ENCODE results near the gene CAMKMT.

The CAMKMT gene

DNA sequence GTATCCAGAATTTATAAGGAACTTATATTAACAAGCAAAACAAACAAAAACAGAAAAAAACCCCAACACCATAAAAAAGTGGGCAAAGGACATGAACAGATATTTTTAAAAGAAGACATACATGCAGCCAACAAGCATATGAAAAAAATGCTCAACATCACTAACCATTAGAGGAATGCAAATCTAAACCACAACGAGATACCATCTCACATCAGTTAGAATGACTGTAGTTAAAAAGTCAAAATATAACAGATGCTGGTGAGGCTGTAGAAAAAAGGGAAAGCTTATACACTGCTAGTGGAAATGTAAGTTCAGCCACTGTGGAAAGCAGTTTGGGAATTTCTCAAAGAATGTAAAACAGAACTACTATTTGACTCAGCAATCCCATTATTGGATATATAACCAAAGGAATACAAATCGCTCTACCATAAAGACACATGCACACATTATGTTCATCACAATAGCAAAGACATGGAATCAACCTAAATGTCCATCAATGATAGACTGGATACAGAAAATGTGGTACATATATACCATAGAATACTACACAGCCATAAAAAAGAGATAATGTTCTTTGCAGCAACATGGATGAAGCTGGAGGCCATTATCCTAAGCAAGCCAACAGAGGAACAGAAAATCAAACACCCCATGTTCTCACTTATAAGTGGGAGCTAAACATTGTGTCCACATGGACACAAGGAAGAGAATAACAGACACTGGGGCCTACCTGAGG is 25.8 kb upstream of the CAMKMT start:
- TF ChIP-seq, protein P1, sequence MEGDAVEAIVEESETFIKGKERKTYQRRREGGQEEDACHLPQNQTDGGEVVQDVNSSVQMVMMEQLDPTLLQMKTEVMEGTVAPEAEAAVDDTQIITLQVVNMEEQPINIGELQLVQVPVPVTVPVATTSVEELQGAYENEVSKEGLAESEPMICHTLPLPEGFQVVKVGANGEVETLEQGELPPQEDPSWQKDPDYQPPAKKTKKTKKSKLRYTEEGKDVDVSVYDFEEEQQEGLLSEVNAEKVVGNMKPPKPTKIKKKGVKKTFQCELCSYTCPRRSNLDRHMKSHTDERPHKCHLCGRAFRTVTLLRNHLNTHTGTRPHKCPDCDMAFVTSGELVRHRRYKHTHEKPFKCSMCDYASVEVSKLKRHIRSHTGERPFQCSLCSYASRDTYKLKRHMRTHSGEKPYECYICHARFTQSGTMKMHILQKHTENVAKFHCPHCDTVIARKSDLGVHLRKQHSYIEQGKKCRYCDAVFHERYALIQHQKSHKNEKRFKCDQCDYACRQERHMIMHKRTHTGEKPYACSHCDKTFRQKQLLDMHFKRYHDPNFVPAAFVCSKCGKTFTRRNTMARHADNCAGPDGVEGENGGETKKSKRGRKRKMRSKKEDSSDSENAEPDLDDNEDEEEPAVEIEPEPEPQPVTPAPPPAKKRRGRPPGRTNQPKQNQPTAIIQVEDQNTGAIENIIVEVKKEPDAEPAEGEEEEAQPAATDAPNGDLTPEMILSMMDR (IDR thresholded peaks at IDR 0.05; ENCODE audit: control insufficient read depth, insufficient read depth, low read depth, low read length, missing control alignments): no peak
- H3K4me3 ChIP-seq (ENCODE audit: control insufficient read depth, low read depth, low read length): no peak overlapping the region
- no peak for DNase-seq (ENCODE audit: low read depth)

DNA sequence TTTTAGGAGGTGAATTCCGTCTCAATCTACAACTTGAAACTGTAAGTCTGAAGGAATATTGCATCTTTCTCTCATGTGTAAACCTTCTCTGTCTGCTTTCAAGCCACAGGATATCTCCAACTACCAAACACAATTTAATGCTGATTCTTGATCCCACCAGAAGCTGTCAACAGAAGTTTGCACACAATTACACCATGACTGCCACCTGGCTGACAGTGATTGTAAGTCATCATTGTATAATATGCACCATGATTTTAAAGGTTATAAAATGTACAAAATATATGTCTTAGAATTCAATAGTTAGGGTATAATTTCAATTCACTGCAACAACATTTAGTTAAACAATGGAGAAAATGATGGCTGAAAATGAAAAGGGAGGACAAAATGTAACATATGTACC is 18.9 kb upstream of the CAMKMT start:
- TF ChIP-seq, protein P1 (IDR thresholded peaks at IDR 0.05; ENCODE audit: control insufficient read depth, insufficient read depth, low read depth, low read length, missing control alignments): peak; percentile 25
- DNase-seq (ENCODE audit: low read depth): no peak
- H3K4me3 ChIP-seq (ENCODE audit: control insufficient read depth, low read depth, low read length): no peak overlapping the region

DNA sequence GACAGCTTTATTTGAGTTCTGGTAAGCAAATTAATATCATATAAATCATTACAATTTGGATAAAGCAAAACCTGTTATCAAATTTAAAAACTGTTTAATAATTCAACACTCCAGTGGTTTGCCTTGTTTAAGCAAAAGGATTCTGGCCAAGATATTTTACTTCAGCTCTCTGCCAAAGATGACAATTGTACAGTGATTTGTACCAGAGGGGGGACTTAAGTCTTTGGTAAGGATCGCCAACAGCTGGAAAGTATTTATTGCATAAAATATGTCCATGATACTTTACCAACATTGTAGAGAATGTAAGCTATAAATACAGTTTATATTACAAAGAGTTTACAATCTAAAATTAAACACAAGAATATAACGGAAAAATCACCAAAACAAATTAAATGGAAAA is 14.2 kb upstream of the CAMKMT start:
- no peak overlapping the region for H3K4me3 ChIP-seq (ENCODE audit: control insufficient read depth, low read depth, low read length)
- no peak for DNase-seq (ENCODE audit: low read depth)
- TF ChIP-seq, protein P1 (IDR thresholded peaks at IDR 0.05; ENCODE audit: control insufficient read depth, insufficient read depth, low read depth, low read length, missing control alignments): no peak

DNA sequence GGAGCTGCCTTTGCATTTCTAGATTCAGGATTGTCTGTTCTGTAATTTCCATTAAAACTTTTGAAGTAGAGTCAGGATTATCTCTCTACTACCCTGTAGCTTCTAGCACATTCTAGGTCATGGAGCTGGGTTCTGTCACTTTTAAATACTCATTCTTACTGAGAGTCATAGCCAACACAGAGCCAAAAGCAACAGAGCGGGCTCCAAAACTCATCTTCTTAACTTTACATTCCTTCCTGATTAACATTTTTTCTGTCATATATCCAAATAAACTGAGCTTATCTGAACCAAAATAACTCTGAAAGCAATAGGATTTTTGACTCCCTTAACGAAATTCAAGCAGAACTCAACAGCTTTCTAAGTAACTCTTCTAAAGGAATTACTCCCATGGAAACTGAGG is 13.3 kb upstream of the CAMKMT start:
- DNase-seq (ENCODE audit: low read depth): no peak
- TF ChIP-seq, protein P1 (IDR thresholded peaks at IDR 0.05; ENCODE audit: control insufficient read depth, insufficient read depth, low read depth, low read length, missing control alignments): no peak
- H3K4me3 ChIP-seq (ENCODE audit: control insufficient read depth, low read depth, low read length): no peak overlapping the region

DNA sequence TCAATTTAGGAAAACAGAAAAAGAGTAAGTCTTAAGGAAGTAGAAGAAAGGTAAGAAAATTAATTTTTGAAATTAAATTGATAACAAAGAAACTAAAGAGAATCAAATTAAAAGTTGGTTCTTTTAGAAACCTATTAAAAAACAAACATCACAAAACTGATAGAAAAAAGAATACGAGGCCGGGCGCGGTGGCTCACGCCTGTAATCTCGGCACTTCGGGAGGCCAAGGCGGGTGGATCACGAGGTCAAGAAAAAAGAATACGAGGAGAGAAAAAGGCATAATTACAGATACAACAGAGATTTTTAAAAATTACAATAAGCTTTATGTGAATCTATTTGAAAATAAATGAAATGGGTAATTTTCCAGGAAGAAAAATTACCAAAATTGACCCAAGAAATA is 12.2 kb upstream of the CAMKMT start:
- TF ChIP-seq, protein P1 (IDR thresholded peaks at IDR 0.05; ENCODE audit: control insufficient read depth, insufficient read depth, low read depth, low read length, missing control alignments): no peak
- H3K4me3 ChIP-seq (ENCODE audit: control insufficient read depth, low read depth, low read length): no peak overlapping the region
- DNase-seq (ENCODE audit: low read depth): no peak

DNA sequence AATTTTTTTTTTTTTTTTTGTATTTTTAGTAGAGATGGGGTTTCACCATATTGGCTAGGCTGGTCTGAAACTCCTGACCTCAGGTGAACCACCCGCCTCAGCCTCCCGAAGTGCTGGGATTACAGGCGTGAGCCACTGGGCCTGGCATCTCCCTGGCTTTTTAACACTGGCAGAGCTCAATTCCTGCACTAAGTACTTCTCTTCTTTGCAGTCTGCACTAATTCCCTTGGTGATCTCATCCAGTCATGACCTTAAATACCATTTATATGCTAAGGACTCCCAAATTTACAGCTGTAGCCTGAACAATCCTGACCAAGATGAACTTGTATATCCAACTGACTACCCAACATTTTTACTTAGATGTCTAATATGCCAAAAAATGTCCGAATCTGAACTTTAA is 10.7 kb upstream of the CAMKMT start:
- no peak overlapping the region for H3K4me3 ChIP-seq (ENCODE audit: control insufficient read depth, low read depth, low read length)
- TF ChIP-seq, protein P1 (IDR thresholded peaks at IDR 0.05; ENCODE audit: control insufficient read depth, insufficient read depth, low read depth, low read length, missing control alignments): no peak
- no peak for DNase-seq (ENCODE audit: low read depth)
